HEK293 (cell line): ENCODE measurements around the gene POP7.

ENCODE experiments used
- CTCF ChIA-PET: fragments of 350-600 bp; formaldehyde crosslinking; extraction: SDS; loops from one replicate; lab custom pipeline; 2021; ENCODE audit warnings: antibody characterized with exemption; lab: Yijun Ruan, JAX
- POLR2A ChIA-PET: fragments of 300-600 bp; formaldehyde crosslinking; extraction: SDS; loops from one replicate; lab custom pipeline; 2020; ENCODE audit warnings: antibody characterized with exemption, inconsistent platforms; lab: Yijun Ruan, JAX
- H3K27ac ChIP-seq: fragments of 200-500 bp; sonication (Bioruptor generic); 2 replicates; pipeline ENCODE4 v1.5.1; 2014; ENCODE audit warnings: low read depth, low read length, control low read depth, inconsistent platforms; ENCODE audit errors: extremely low read depth
- H3K36me3 ChIP-seq, 2 experiments: fragments of 200-500 bp in 1 of 2; sonication (Bioruptor generic) in 1 of 2; 1 replicate in 1 of 2; 2 replicates in 1 of 2; pipeline ENCODE4 v1.5.1; 2014 to 2017; ENCODE audit warnings: inconsistent platforms in 2 of 2, low read length in 2 of 2; ENCODE audit not compliant: control insufficient read depth in 2 of 2, insufficient read depth in 1 of 2
- H3K4me1 ChIP-seq: fragments of 200-500 bp; sonication (Bioruptor generic); 2 replicates; pipeline ENCODE4 v1.5.1; 2014; ENCODE audit warnings: mild to moderate bottlenecking, low read length, inconsistent platforms; ENCODE audit not compliant: control insufficient read depth, insufficient read depth
- H3K4me3 ChIP-seq: 2 replicates; pipeline ENCODE4 v1.5.1; 2011; ENCODE audit warnings: low read depth, mild to moderate bottlenecking, control low read depth, low read length, moderate library complexity
- H3K9me3 ChIP-seq: fragments of 200-500 bp; sonication (Bioruptor generic); 2 replicates; pipeline ENCODE4 v1.5.1; 2014; ENCODE audit warnings: low read depth, low read length, inconsistent platforms; ENCODE audit not compliant: control insufficient read depth, insufficient read depth
- BCL11B ChIP-seq: fragments of 450-650 bp; formaldehyde crosslinking; IDR thresholded peaks from 2 replicates; pipeline ENCODE4 v1.5.1; 2016; ENCODE audit warnings: low read depth, missing biosample characterization, missing genetic modification characterization
- GLIS2 ChIP-seq: fragments of 450-650 bp; formaldehyde crosslinking; IDR thresholded peaks from 2 replicates; pipeline ENCODE4 v1.5.1; 2016; ENCODE audit warnings: missing biosample characterization, missing genetic modification characterization
- SCRT2 ChIP-seq: fragments of 450-650 bp; formaldehyde crosslinking; IDR thresholded peaks from 2 replicates; pipeline ENCODE4 v1.5.1; 2016; ENCODE audit warnings: missing biosample characterization, missing genetic modification characterization
- ZNF433 ChIP-seq: fragments of 450-650 bp; formaldehyde crosslinking; IDR thresholded peaks from 2 replicates; pipeline ENCODE4 v1.5.1; 2016; ENCODE audit warnings: missing biosample characterization, missing genetic modification characterization, low read depth
- ZNF600 ChIP-seq: fragments of 450-650 bp; formaldehyde crosslinking; IDR thresholded peaks from 2 replicates; pipeline ENCODE4 v1.5.1; 2016; ENCODE audit warnings: missing biosample characterization, missing genetic modification characterization
- ZNF658 ChIP-seq: fragments of 450-650 bp; formaldehyde crosslinking; IDR thresholded peaks from 2 replicates; pipeline ENCODE4; 2016; ENCODE audit warnings: missing biosample characterization, missing genetic modification characterization
- ZNF707 ChIP-seq: fragments of 450-650 bp; formaldehyde crosslinking; IDR thresholded peaks from 2 replicates; pipeline ENCODE4 v1.5.1; 2016; ENCODE audit warnings: missing biosample characterization, missing genetic modification characterization
- TF ChIP-seq, protein P1 (sequence below): fragments of 450-650 bp; formaldehyde crosslinking; IDR thresholded peaks from 2 replicates; pipeline ENCODE4 v1.5.1; 2016; ENCODE audit warnings: missing biosample characterization, missing genetic modification characterization
- TF ChIP-seq, protein P2 (sequence below): fragments of 450-650 bp; formaldehyde crosslinking; IDR thresholded peaks from 2 replicates; pipeline ENCODE4 v1.5.1; 2016; ENCODE audit warnings: missing biosample characterization, missing genetic modification characterization

The POP7 gene

DNA sequence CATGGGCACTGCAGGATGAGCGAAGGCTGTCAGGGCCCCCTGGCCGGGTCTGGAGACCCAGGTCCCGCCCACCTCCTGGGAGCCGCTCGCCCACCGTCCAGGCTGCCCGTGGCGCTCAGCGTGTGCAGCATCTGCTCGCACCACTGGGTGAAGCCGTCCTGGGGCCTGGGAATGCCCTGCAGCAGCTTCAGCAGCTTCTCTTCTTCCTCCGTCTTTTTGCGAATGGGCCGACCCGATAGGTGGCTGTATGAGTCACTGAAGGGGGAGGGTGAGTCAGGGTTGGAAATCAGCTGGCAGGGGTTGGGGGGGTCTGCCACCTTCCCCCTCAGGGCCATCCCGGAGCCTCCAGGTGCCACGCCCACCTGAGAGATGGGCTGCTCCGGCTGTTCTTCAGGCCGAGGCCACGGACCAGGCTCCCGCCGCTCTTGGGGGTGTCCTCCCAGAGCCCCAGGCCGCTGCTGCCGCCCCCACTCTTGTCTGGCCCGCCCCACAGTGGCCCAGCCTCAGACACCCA lies 23.6 kb upstream of the POP7 start (continued):
- TF ChIP-seq, protein P1, sequence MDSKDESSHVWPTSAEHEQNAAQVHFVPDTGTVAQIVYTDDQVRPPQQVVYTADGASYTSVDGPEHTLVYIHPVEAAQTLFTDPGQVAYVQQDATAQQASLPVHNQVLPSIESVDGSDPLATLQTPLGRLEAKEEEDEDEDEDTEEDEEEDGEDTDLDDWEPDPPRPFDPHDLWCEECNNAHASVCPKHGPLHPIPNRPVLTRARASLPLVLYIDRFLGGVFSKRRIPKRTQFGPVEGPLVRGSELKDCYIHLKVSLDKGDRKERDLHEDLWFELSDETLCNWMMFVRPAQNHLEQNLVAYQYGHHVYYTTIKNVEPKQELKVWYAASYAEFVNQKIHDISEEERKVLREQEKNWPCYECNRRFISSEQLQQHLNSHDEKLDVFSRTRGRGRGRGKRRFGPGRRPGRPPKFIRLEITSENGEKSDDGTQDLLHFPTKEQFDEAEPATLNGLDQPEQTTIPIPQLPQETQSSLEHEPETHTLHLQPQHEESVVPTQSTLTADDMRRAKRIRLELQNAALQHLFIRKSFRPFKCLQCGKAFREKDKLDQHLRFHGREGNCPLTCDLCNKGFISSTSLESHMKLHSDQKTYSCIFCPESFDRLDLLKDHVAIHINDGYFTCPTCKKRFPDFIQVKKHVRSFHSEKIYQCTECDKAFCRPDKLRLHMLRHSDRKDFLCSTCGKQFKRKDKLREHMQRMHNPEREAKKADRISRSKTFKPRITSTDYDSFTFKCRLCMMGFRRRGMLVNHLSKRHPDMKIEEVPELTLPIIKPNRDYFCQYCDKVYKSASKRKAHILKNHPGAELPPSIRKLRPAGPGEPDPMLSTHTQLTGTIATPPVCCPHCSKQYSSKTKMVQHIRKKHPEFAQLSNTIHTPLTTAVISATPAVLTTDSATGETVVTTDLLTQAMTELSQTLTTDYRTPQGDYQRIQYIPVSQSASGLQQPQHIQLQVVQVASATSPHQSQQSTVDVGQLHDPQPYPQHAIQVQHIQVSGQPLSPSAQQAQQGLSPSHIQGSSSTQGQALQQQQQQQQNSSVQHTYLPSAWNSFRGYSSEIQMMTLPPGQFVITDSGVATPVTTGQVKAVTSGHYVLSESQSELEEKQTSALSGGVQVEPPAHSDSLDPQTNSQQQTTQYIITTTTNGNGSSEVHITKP (tag by site-specific recombination): peak; percentile 74
- TF ChIP-seq GLIS2 (tag by site-specific recombination): peak; percentile 73

DNA sequence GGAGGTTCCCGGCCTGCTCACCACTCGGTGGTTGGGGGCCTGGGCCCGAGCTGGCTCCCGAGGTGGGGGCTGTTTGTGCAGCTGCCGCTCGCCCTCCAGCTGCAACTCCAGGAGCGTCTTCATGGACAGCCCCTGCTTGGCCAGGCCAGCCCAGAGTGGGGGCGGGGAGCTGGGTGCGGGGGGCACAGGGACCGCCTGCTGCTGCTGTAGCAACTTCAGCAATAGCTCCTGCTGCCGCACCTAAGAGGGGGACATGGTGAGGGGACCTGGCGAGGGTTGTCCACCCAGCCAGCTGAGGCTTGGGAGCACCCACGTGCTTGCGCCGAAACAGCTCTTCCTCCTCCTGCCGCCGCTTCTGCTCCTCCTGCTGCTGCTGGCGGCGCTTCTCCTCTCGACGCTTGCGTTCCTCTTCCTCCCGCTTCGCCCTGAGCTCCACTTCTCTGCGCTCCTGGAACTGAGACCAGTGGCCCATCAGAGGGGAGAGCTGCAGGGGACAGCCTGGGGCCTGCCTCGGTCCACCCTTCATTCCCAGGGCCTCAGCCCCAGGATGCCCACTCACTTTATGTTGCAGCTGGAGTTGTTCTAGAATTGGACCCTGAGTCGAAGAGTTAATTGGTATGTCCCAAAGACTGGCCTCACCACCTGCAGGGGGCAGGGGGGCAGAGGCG lies 22.8 kb upstream of the POP7 start:
- no peaks in the 10 kb centered on the region for H3K9me3 ChIP-seq
- CTCF ChIA-PET: interaction anchor here (0.6 to 1.4 kb wide), 2 partner anchors 8 to 96 kb away, joined by 3 to 11 read pairs; no protein-coding TSS in a partner anchor
- no peak overlapping the region for H3K27ac ChIP-seq
- TF ChIP-seq ZNF433 (tag by site-specific recombination) (no peak), ZNF600 (peak; percentile 83), ZNF707 (tag by site-specific recombination) (no peak)
- TF ChIP-seq, protein P1 (tag by site-specific recombination): peak; percentile 76; the same call in 1 of the 2 replicates
- no peak overlapping the region for H3K4me3 ChIP-seq
- peaks cover 6% of the 10 kb centered on the region; the same call in 1 of the 2 replicates for H3K4me1 ChIP-seq
- POLR2A ChIA-PET: interaction anchor here (1.4 kb wide), 1 partner anchor 9 kb away, joined by 5 read pairs; no protein-coding TSS in a partner anchor
- peaks cover 0 to 90% of the 10 kb centered on the region in 2 experiments; a peak in 2 of 3 replicates for H3K36me3 ChIP-seq

DNA sequence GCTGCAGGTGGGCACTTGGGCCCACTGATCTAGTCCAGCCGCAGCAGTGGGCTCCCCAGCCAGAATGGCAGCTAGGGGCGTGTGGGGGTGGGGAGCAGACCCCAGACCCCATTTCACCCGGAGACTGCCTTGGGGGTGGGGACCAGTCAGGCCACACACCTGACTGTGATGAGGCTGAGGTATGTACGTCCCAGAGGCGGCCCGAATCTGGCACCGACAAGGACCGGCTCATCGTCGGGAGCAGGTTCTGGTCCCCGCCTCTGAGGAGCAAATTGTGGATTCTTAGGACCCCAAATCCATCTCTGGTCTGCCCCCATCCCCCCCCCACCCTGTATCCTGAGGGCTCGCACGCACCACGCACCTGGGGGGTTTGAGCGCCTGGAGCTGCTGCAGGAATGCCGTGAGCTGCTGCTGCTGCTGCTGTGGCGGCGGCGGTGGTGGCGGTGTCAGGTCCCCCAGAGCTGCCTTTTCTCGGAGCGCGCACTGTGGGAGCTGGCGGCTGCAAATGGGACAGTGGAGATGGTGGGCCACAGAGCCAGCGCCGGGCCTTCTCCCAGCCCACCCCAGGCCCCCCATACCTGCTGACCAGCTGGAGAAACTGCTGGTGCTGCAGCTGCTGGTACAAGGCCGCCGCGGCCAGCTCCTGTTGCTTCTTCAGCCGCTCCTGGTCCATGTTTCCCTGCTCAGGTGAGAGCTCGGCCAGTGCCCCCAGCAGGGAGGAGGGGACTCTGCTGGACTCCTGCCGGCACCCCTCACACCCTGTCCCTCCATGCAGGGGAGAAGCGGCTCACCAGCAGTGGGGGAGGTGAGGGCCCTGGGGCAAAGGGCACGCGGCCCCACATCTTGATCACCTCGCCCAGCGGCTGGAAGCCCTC lies 22.0 kb upstream of the POP7 start:
- no peak overlapping the region for H3K4me3 ChIP-seq
- CTCF ChIA-PET: interaction anchor here (0.6 to 1.4 kb wide), 3 partner anchors 8 to 215 kb away, joined by 3 to 11 read pairs (median 3); no protein-coding TSS in a partner anchor
- TF ChIP-seq, protein P1 (tag by site-specific recombination): peak; percentile 6; the same call in 1 of the 2 replicates
- TF ChIP-seq GLIS2 (tag by site-specific recombination) (peak; percentile 15; the same call in 1 of the 2 replicates), SCRT2 (tag by site-specific recombination) (peak; percentile 46), BCL11B (0 out of 2 replicates have a peak, but pooled peaks have one; percentile 22), ZNF658 (tag by site-specific recombination) (no peak)
- TF ChIP-seq, protein P2, sequence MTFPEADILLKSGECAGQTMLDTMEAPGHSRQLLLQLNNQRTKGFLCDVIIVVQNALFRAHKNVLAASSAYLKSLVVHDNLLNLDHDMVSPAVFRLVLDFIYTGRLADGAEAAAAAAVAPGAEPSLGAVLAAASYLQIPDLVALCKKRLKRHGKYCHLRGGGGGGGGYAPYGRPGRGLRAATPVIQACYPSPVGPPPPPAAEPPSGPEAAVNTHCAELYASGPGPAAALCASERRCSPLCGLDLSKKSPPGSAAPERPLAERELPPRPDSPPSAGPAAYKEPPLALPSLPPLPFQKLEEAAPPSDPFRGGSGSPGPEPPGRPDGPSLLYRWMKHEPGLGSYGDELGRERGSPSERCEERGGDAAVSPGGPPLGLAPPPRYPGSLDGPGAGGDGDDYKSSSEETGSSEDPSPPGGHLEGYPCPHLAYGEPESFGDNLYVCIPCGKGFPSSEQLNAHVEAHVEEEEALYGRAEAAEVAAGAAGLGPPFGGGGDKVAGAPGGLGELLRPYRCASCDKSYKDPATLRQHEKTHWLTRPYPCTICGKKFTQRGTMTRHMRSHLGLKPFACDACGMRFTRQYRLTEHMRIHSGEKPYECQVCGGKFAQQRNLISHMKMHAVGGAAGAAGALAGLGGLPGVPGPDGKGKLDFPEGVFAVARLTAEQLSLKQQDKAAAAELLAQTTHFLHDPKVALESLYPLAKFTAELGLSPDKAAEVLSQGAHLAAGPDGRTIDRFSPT (tag by site-specific recombination): peak; percentile 52; the same call in 1 of the 2 replicates
- peaks cover 0 to 92% of the 10 kb centered on the region in 2 experiments; a peak in 2 of 3 replicates for H3K36me3 ChIP-seq
- no peak overlapping the region for H3K27ac ChIP-seq
- no peaks in the 10 kb centered on the region for H3K9me3 ChIP-seq
- H3K4me1 ChIP-seq: peaks cover 6% of the 10 kb centered on the region; the same call in 1 of the 2 replicates
- POLR2A ChIA-PET: interaction anchor here (1.4 kb wide), 1 partner anchor 9 kb away, joined by 5 read pairs; no protein-coding TSS in a partner anchor
